Neural progenitor cell (in vitro differentiated cells): ENCODE results near the gene SUGP1.

Source experiments
- EZH2phosphoT487 ChIP-seq: fragments of 200-600 bp; sonication (generic); IDR thresholded peaks from 2 replicates; pipeline ENCODE4 v1.6.1; 2017; ENCODE audit warnings: antibody characterized with exemption
- TF ChIP-seq, protein P1 (sequence below): fragments of 200-600 bp; sonication (generic); IDR thresholded peaks from 2 replicates; pipeline ENCODE4 v1.5.1; 2017; ENCODE audit warnings: antibody characterized with exemption, mild to moderate bottlenecking

DNA sequence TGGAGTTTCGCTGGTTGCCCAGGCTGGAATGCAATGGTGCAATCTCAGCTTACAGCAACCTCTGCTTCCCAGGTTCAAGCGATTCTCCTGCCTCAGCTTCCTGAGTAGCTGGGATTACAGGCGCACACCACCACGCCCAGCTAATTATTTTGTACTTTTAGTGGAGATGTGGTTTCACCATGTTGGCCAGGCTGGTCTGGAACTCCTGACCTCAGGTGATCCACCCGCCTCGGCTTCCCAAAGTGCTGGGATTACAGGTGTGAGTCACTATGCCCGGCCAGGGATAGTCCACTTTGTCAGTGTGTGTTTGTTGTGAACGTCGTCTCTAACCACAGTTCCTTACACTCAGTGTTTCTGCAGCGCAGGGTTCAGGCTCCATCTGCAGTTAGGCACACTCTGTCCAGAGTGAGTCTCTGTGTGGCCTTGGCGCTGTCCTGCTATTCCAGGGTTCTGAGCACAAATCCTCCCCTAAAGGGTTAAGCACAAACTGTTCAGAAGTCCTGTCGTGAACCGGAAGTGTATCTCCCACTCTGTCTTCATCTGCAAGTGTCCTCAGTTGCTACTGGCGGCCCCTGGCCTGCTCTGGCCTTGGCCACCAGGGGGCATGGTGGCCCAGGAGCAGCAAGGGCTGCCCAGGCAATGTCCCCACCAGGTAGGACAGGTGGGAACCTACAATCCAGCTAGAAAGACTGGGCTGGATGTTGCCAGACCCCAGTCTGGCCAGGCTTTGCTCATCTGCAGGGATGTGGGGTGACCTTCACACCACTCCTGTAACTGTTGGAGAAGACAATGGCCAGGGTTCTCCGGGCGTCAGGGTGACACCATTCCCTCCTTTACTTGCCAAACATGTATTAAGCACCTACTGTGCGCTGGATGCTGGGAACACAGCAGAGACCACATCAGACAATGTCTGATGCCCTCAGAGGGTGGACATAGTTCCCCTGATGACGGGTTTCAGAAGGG, 46.4 kb upstream of the SUGP1 start:
- TF ChIP-seq, protein P1, sequence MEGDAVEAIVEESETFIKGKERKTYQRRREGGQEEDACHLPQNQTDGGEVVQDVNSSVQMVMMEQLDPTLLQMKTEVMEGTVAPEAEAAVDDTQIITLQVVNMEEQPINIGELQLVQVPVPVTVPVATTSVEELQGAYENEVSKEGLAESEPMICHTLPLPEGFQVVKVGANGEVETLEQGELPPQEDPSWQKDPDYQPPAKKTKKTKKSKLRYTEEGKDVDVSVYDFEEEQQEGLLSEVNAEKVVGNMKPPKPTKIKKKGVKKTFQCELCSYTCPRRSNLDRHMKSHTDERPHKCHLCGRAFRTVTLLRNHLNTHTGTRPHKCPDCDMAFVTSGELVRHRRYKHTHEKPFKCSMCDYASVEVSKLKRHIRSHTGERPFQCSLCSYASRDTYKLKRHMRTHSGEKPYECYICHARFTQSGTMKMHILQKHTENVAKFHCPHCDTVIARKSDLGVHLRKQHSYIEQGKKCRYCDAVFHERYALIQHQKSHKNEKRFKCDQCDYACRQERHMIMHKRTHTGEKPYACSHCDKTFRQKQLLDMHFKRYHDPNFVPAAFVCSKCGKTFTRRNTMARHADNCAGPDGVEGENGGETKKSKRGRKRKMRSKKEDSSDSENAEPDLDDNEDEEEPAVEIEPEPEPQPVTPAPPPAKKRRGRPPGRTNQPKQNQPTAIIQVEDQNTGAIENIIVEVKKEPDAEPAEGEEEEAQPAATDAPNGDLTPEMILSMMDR = peak; percentile 96
- TF ChIP-seq EZH2phosphoT487 = no peak
